GM19240 (cell line): ENCODE measurements around the gene ZEB2.

Experiments
- DNase-seq: peaks from one replicate; pipeline ENCODE4 v3.0.0; 2011; ENCODE audit warnings: low spot score; ENCODE audit not compliant: insufficient read length

The ZEB2 gene

GRCh38 chr2:144496092-144496976 lies 23.6 kb downstream of the ZEB2 start:
- no peak for DNase-seq

GRCh38 chr2:144495227-144496091 lies 24.5 kb downstream of the ZEB2 start:
- DNase-seq = no peak

- DNase-seq = no peak
Observed at GRCh38 chr2:144493027-144493809, 26.7 kb downstream of the ZEB2 start.

GRCh38 chr2:144490857-144491256 lies 29.1 kb downstream of the ZEB2 start:
- DNase-seq = no peak

- DNase-seq = no peak
Observed at GRCh38 chr2:144490017-144490416, 29.9 kb downstream of the ZEB2 start.

- no peak for DNase-seq
Observed at GRCh38 chr2:144489315-144489916, 30.5 kb downstream of the ZEB2 start.

- DNase-seq = no peak
Observed at GRCh38 chr2:144484201-144484948, 35.5 kb downstream of the ZEB2 start.

- no peak for DNase-seq
Observed at GRCh38 chr2:144481666-144482065, 38.3 kb downstream of the ZEB2 start.

- no peak for DNase-seq
Observed at GRCh38 chr2:144481109-144481508, 38.8 kb downstream of the ZEB2 start.

- DNase-seq = no peak
Observed at GRCh38 chr2:144480285-144480684, 39.6 kb downstream of the ZEB2 start.

- DNase-seq = no peak
Observed at GRCh38 chr2:144479659-144480058, 40.3 kb downstream of the ZEB2 start.

GRCh38 chr2:144479138-144479537 lies 40.8 kb downstream of the ZEB2 start:
- no peak for DNase-seq

- no peak for DNase-seq
Observed at GRCh38 chr2:144477957-144478311, 42.0 kb downstream of the ZEB2 start.

GRCh38 chr2:144477281-144477956 lies 42.5 kb downstream of the ZEB2 start:
- DNase-seq = no peak

- DNase-seq = no peak
Observed at GRCh38 chr2:144476682-144477081, 43.2 kb downstream of the ZEB2 start.

- no peak for DNase-seq
Observed at GRCh38 chr2:144475569-144476275, 44.2 kb downstream of the ZEB2 start.

GRCh38 chr2:144475044-144475443 lies 44.9 kb downstream of the ZEB2 start:
- DNase-seq = no peak

GRCh38 chr2:144474017-144474416 lies 45.9 kb downstream of the ZEB2 start:
- no peak for DNase-seq

GRCh38 chr2:144472911-144473310 lies 47.0 kb downstream of the ZEB2 start:
- DNase-seq = no peak
